Esophagus muscularis mucosa (tissue), 4 donors: ENCODE measurements around the gene SLC13A2. TPM values are rescaled to one million over a fixed set of nuclear protein-coding genes. Genes with fewer than 3 reads are reported as not detected.

ENCODE experiments used
- DNase-seq: peaks from one replicate; pipeline ENCODE4 v3.0.0-alpha.2; 2017; ENCODE audit errors: extremely low spot score
- H3K27ac ChIP-seq, 4 donors: fragments of 200-600 bp; sonication (generic); replicated peaks in 1 of 4; 1 replicate in 3 of 4; 2 replicates in 1 of 4; pipeline ENCODE4 v1.5.1; 2016 to 2019; ENCODE audit warnings: mild to moderate bottlenecking in 1 of 4
- H3K27me3 ChIP-seq, 4 donors: fragments of 200-600 bp; sonication (generic); one replicate each; pipeline versions ENCODE4 v1.5.1 to v1.6.0; 2016 to 2019
- H3K36me3 ChIP-seq, 4 donors: fragments of 200-600 bp; sonication (generic); one replicate each; pipeline ENCODE4 v1.5.1; 2016 to 2019
- H3K4me1 ChIP-seq, 4 donors: fragments of 200-600 bp; sonication (generic); one replicate each; pipeline ENCODE4 v1.5.1; 2016 to 2019
- H3K4me3 ChIP-seq, 4 donors: fragments of 200-600 bp; sonication (generic); 1 replicate in 2 of 4; 2 replicates in 2 of 4; pipeline ENCODE4 v1.5.1; 2016 to 2019; ENCODE audit warnings: mild to moderate bottlenecking in 4 of 4, moderate library complexity in 1 of 4
- H3K9me3 ChIP-seq, 4 donors: fragments of 200-600 bp; sonication (generic); 1 replicate in 3 of 4; 2 replicates in 1 of 4; pipeline ENCODE4 v1.5.1; 2016 to 2019
- EP300 ChIP-seq: sonication (generic); formaldehyde crosslinking; IDR thresholded peaks from one replicate; pipeline ENCODE4 v1.6.1; 2017; ENCODE audit warnings: antibody characterized with exemption
- POLR2A ChIP-seq: fragments of 450-650 bp; IDR thresholded peaks from one replicate; pipeline ENCODE4 v1.6.1; 2017; ENCODE audit warnings: antibody characterized with exemption, moderate library complexity, mild to moderate bottlenecking, low read depth
- POLR2AphosphoS5 ChIP-seq, 2 donors: sonication (generic); formaldehyde crosslinking; IDR thresholded peaks; one replicate each; pipeline ENCODE4 v1.6.1; 2017; ENCODE audit warnings: antibody characterized with exemption in 2 of 2
- WGBS: methylation state at CpG from one replicate; pipeline ENCODE4 v1.1.5; 2018; 5-methylcytosine and 5-hydroxymethylcytosine counted together
- intact Hi-C: fragments of 100-400 bp; cut with DNase I; formaldehyde crosslinking; loops from one replicate; pipeline ENCODE4 v1.15.1; 2023
- total RNA-seq, 4 donors: library from RNA; depleted of rRNA; stranded (reverse); fragments of >200 nt; gene quantifications; one replicate each; pipeline versions ENCODE4 v1.1.0 to v1.2.1, GENCODE V29; 2016
- TF ChIP-seq, protein P1 (sequence below), 3 experiments: fragments of 200-600 bp in 2 of 3; fragments of 450-650 bp in 1 of 3; sonication (generic) in 2 of 3; IDR thresholded peaks; one replicate each; pipeline ENCODE4 v1.5.1; 2017 to 2019; ENCODE audit warnings: antibody characterized with exemption in 3 of 3, mild to moderate bottlenecking in 2 of 3, moderate library complexity in 1 of 3

The SLC13A2 gene
- total RNA-seq, 4 donors from 2014 or later = not detected

DNA sequence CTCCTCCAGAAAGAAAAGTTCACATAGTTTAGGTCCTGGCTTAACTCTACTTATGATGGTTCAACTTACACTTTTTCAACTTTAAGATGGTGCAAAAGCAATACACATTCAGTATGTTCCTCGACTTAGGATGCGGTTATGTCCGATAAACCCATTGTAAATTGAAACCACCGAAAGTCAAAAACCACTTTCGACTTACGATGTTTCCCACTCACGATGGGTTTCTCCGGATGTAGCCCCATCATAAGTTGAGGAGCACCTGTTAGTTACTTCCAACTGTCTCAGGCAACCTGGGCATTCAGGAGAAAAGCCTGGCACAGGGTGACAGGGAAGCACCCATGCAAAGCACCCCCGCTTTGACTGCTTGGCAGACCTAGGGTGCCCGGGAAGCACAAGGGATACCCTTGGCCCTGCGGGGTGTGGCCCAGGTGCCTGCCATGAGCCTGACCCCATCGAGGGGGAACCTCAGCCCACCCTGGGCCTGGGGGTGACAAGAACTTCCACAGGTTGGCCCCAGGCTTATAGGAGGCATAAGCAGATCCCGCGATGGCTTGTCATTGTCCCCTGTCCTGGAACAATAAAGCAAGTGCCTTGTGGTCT, 65.0 kb downstream of the SLC13A2 start:
- no peaks in the 10 kb centered on the region for H3K36me3 ChIP-seq
- 90% methylated on average over 11 of the region's 14 CpGs for WGBS
- no peaks in the 10 kb centered on the region for H3K9me3 ChIP-seq
- DNase-seq = no peak
- no peaks in the 10 kb centered on the region for H3K4me1 ChIP-seq
- intact Hi-C loops = no loop called here
- TF ChIP-seq EP300 (no peak), POLR2A (no peak)
- TF ChIP-seq, protein P1, sequence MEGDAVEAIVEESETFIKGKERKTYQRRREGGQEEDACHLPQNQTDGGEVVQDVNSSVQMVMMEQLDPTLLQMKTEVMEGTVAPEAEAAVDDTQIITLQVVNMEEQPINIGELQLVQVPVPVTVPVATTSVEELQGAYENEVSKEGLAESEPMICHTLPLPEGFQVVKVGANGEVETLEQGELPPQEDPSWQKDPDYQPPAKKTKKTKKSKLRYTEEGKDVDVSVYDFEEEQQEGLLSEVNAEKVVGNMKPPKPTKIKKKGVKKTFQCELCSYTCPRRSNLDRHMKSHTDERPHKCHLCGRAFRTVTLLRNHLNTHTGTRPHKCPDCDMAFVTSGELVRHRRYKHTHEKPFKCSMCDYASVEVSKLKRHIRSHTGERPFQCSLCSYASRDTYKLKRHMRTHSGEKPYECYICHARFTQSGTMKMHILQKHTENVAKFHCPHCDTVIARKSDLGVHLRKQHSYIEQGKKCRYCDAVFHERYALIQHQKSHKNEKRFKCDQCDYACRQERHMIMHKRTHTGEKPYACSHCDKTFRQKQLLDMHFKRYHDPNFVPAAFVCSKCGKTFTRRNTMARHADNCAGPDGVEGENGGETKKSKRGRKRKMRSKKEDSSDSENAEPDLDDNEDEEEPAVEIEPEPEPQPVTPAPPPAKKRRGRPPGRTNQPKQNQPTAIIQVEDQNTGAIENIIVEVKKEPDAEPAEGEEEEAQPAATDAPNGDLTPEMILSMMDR (IDR thresholded peaks at IDR 0.05) = no peak
- H3K4me3 ChIP-seq = no peak overlapping the region
- no peaks in the 10 kb centered on the region for H3K27me3 ChIP-seq
- H3K27ac ChIP-seq = no peak overlapping the region

DNA sequence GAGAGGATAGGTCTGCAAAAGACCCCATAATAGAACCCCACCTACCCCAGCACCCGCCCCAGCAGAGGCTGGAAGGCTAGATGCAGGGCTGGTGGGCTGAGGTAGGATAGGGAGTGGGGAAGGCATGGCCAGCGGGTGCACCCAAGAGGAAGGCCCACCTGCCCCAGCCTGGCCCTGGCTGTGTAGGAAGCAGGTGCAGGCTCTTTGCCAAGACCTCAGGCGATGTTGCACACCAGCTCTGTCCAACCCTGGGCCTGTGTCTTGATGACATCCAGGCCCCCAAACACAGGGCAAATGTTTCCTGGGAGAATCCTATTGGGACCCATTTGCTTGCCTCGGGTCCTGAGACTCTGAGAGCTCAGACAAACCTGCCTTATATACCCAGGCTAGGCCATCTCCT, 66.8 kb downstream of the SLC13A2 start:
- Histone ChIP-seq H3K27ac (no peak overlapping the region), H3K9me3 (no peaks in the 10 kb centered on the region), H3K36me3 (no peaks in the 10 kb centered on the region), H3K4me1 (no peaks in the 10 kb centered on the region), H3K4me3 (no peak overlapping the region), H3K27me3 (no peaks in the 10 kb centered on the region)
- WGBS = 100% methylated on average over 1 of the region's 4 CpGs
- intact Hi-C loops = loop anchor here (2.0 kb wide), 1 partner anchor 45 kb away; no protein-coding TSS in a partner anchor
- TF ChIP-seq POLR2AphosphoS5 (IDR thresholded peaks at IDR 0.05) (no peak), EP300 (no peak), POLR2A (no peak)
- TF ChIP-seq, protein P1 (IDR thresholded peaks at IDR 0.05) = no peak
- no peak for DNase-seq

DNA sequence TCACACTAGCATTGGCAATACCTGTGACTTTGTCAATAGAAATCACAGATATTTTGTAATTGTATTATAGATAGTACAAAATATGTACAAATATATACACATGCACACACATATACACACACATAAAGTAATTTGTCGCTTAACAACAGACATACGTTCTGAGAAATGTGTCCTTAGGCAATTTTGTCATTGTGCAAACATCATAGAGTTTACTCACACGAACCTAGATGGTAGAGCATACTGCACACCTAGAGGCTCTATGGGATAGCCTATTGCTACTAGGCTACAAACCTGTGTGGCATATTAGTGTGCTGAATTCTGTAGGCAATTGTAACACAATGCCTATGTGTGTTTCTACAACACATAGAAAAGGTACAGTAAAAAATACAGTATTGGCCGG, 68.0 kb downstream of the SLC13A2 start:
- TF ChIP-seq POLR2AphosphoS5 (IDR thresholded peaks at IDR 0.05) (no peak), EP300 (no peak), POLR2A (no peak)
- TF ChIP-seq, protein P1 (IDR thresholded peaks at IDR 0.05) = no peak
- H3K4me1 ChIP-seq = no peaks in the 10 kb centered on the region
- intact Hi-C loops = loop anchor here (2.0 kb wide), 1 partner anchor 47 kb away; no protein-coding TSS in a partner anchor
- no peaks in the 10 kb centered on the region for H3K27me3 ChIP-seq
- DNase-seq = no peak
- no peak overlapping the region for H3K27ac ChIP-seq
- 89% methylated on average over 4 of the region's 4 CpGs for WGBS
- H3K4me3 ChIP-seq = no peak overlapping the region
- no peaks in the 10 kb centered on the region for H3K9me3 ChIP-seq
- peaks cover 0 to 5% (median 3%) of the 10 kb centered on the region in 4 donors for H3K36me3 ChIP-seq

DNA sequence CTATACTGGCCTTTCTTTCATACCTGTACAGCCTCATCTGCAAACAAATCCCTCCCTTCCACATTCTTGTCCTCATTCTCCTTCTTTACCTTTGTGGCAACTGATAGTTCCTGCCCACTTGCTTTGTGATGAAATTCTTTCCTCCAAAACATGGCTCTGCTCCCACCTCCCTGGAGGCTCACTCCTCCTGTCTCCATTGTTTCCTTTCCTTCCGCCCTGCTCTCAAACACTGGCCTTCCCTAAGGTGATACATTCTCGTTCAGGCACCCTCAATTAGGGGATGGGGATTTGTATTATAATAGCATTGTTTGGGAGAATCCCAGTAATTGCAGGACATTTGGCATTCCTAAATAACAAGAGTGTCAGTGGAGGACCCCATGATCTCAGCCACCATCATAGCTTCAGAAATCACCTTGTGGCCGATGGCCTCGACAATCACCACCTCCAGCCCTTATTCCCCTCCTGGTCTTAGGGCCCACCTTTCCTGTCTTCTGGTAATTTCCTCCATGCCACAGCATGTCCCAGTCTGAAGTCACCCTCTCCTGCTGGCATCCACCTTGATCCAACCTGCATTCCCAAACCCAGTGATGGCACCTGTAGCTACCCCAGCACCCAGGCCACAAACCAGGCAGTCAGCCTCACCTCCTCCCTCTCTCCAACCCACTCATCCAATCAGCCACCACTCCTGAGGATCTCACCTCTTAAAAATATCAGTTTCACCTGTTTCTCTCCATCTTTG, 71.1 kb downstream of the SLC13A2 start:
- no peak for DNase-seq
- Histone ChIP-seq H3K27me3 (no peaks in the 10 kb centered on the region), H3K27ac (no peak overlapping the region), H3K36me3 (peaks cover 0 to 19% (median 15%) of the 10 kb centered on the region in 4 donors), H3K4me1 (peaks cover 0 to 15% (median 9%) of the 10 kb centered on the region in 4 donors), H3K9me3 (no peaks in the 10 kb centered on the region), H3K4me3 (no peak overlapping the region)
- TF ChIP-seq POLR2AphosphoS5 (IDR thresholded peaks at IDR 0.05) (no peak), POLR2A (no peak), EP300 (no peak)
- TF ChIP-seq, protein P1 (IDR thresholded peaks at IDR 0.05) = no peak
- intact Hi-C loops = loop anchor here (5.0 kb wide), 1 partner anchor 68 kb away; the partner anchor contains the start of gene RSKR
- 83% methylated on average over 4 of the region's 4 CpGs for WGBS
